HEK293 (cell line): Measurements from ENCODE around the gene CFAP70.

Source experiments
- CTCF ChIA-PET: fragments of 350-600 bp; formaldehyde crosslinking; extraction: SDS; loops from one replicate; lab custom pipeline; 2021; ENCODE audit warnings: antibody characterized with exemption; lab: Yijun Ruan, JAX
- POLR2A ChIA-PET: fragments of 300-600 bp; formaldehyde crosslinking; extraction: SDS; loops from one replicate; lab custom pipeline; 2020; ENCODE audit warnings: antibody characterized with exemption, inconsistent platforms; lab: Yijun Ruan, JAX
- H3K27ac ChIP-seq: fragments of 200-500 bp; sonication (Bioruptor generic); 2 replicates; pipeline ENCODE4 v1.5.1; 2014; ENCODE audit warnings: low read depth, low read length, control low read depth, inconsistent platforms; ENCODE audit errors: extremely low read depth
- H3K36me3 ChIP-seq, 2 experiments: fragments of 200-500 bp in 1 of 2; sonication (Bioruptor generic) in 1 of 2; 1 replicate in 1 of 2; 2 replicates in 1 of 2; pipeline ENCODE4 v1.5.1; 2014 to 2017; ENCODE audit warnings: inconsistent platforms in 2 of 2, low read length in 2 of 2; ENCODE audit not compliant: control insufficient read depth in 2 of 2, insufficient read depth in 1 of 2
- H3K4me1 ChIP-seq: fragments of 200-500 bp; sonication (Bioruptor generic); 2 replicates; pipeline ENCODE4 v1.5.1; 2014; ENCODE audit warnings: mild to moderate bottlenecking, low read length, inconsistent platforms; ENCODE audit not compliant: control insufficient read depth, insufficient read depth
- H3K4me3 ChIP-seq: 2 replicates; pipeline ENCODE4 v1.5.1; 2011; ENCODE audit warnings: low read depth, mild to moderate bottlenecking, control low read depth, low read length, moderate library complexity
- H3K9me3 ChIP-seq: fragments of 200-500 bp; sonication (Bioruptor generic); 2 replicates; pipeline ENCODE4 v1.5.1; 2014; ENCODE audit warnings: low read depth, low read length, inconsistent platforms; ENCODE audit not compliant: control insufficient read depth, insufficient read depth
- ELK4 ChIP-seq: IDR thresholded peaks from 2 replicates; pipeline ENCODE4 v1.6.1; 2011; ENCODE audit warnings: mild to moderate bottlenecking, low read depth, low read length, borderline replicate concordance
- KLF17 ChIP-seq: fragments of 450-650 bp; formaldehyde crosslinking; IDR thresholded peaks from 2 replicates; pipeline ENCODE4 v1.5.1; 2016; ENCODE audit warnings: missing biosample characterization, missing genetic modification characterization
- OSR2 ChIP-seq: fragments of 450-650 bp; formaldehyde crosslinking; IDR thresholded peaks from 2 replicates; pipeline ENCODE4 v1.5.1; 2016; ENCODE audit warnings: missing biosample characterization, missing genetic modification characterization
- TSHZ1 ChIP-seq: fragments of 450-650 bp; formaldehyde crosslinking; IDR thresholded peaks from 2 replicates; pipeline ENCODE4 v1.5.1; 2016; ENCODE audit warnings: missing biosample characterization, missing genetic modification characterization, borderline replicate concordance
- ZNF121 ChIP-seq: fragments of 450-650 bp; formaldehyde crosslinking; IDR thresholded peaks from 2 replicates; pipeline ENCODE4 v1.5.1; 2016; ENCODE audit warnings: missing biosample characterization, missing genetic modification characterization
- ZNF274 ChIP-seq, 2 experiments: fragments of 200-500 bp in 1 of 2; fragments of 450-650 bp in 1 of 2; sonication (Bioruptor generic) in 1 of 2; formaldehyde crosslinking in 1 of 2; IDR thresholded peaks; 2 replicates each; pipeline versions ENCODE4 v1.5.1 to v1.6.1; 2014 to 2016; ENCODE audit warnings: borderline replicate concordance in 1 of 2, inconsistent platforms in 1 of 2, low read length in 1 of 2, missing biosample characterization in 1 of 2, missing genetic modification characterization in 1 of 2
- ZNF335 ChIP-seq: fragments of 450-650 bp; formaldehyde crosslinking; conservative IDR thresholded peaks from 2 replicates; pipeline ENCODE4 v1.5.1; 2016; ENCODE audit warnings: missing biosample characterization, missing genetic modification characterization
- ZNF558 ChIP-seq: fragments of 450-650 bp; formaldehyde crosslinking; IDR thresholded peaks from 2 replicates; pipeline ENCODE4 v1.5.1; 2016; ENCODE audit warnings: missing biosample characterization, missing genetic modification characterization
- ZNF561 ChIP-seq: fragments of 450-650 bp; IDR thresholded peaks from 2 replicates; pipeline ENCODE4 v1.5.1; 2018; ENCODE audit warnings: missing biosample characterization, missing genetic modification characterization, borderline replicate concordance
- ZNF658 ChIP-seq: fragments of 450-650 bp; formaldehyde crosslinking; IDR thresholded peaks from 2 replicates; pipeline ENCODE4; 2016; ENCODE audit warnings: missing biosample characterization, missing genetic modification characterization
- TF ChIP-seq, protein P1 (sequence below): fragments of 450-650 bp; formaldehyde crosslinking; IDR thresholded peaks from 2 replicates; pipeline ENCODE4 v1.5.1; 2017; ENCODE audit warnings: missing biosample characterization, missing genetic modification characterization

Gene CFAP70

DNA sequence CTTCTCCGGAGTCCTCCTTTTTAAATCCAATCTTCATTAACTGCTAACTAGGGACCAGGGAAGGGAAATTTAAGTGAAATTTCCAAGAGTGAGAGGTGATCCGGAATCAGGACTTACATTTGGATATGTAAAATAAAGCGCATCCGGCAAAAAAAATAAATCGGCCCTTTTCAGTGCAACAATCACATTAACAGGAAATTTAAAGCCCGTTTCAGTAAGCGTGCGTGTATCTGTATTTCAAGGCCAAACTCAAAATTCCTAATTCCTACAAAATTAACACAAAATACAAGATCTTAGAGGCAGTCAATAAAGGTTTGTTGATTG lies 112.4 kb downstream of the CFAP70 start (continued):
- TF ChIP-seq TSHZ1 (no peak), ELK4 (no peak), ZNF658 (tag by site-specific recombination) (no peak), KLF17 (no peak), ZNF274 (IDR thresholded peaks at IDR 0.05; ENCODE audit: low read length) (no peak), ZNF274 (tag by site-specific recombination; IDR thresholded peaks at IDR 0.05; ENCODE audit: borderline replicate concordance) (no peak), OSR2 (tag by site-specific recombination) (no peak)
- TF ChIP-seq, protein P1, sequence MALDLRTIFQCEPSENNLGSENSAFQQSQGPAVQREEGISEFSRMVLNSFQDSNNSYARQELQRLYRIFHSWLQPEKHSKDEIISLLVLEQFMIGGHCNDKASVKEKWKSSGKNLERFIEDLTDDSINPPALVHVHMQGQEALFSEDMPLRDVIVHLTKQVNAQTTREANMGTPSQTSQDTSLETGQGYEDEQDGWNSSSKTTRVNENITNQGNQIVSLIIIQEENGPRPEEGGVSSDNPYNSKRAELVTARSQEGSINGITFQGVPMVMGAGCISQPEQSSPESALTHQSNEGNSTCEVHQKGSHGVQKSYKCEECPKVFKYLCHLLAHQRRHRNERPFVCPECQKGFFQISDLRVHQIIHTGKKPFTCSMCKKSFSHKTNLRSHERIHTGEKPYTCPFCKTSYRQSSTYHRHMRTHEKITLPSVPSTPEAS: no peak

- ChIA-PET POLR2A (interaction anchor here (0.6 to 4.2 kb wide), 4 partner anchors 76 to 342 kb away, joined by 3 to 21 read pairs (median 3); partner anchors contain the start of genes ECD and FAM149B1), CTCF (interaction anchor here (0.6 kb wide), 1 partner anchor 19 kb away, joined by 5 read pairs; no protein-coding TSS in a partner anchor)
- peak overlapping the region; percentile 91 for H3K4me3 ChIP-seq
- no peak overlapping the region; the same call in 1 of the 2 replicates for H3K27ac ChIP-seq
- no peak for TF ChIP-seq ZNF558
- TF ChIP-seq ZNF335 (tag by site-specific recombination): peak; percentile 61
- no peaks in the 10 kb centered on the region for H3K9me3 ChIP-seq
- H3K36me3 ChIP-seq: peaks cover 36 to 75% of the 10 kb centered on the region in 2 experiments
- peaks cover 2% of the 10 kb centered on the region; the same call in 1 of the 2 replicates for H3K4me1 ChIP-seq
Measured at GRCh38 chr10:73244866-73245477, 113.7 kb downstream of the CFAP70 start.

DNA sequence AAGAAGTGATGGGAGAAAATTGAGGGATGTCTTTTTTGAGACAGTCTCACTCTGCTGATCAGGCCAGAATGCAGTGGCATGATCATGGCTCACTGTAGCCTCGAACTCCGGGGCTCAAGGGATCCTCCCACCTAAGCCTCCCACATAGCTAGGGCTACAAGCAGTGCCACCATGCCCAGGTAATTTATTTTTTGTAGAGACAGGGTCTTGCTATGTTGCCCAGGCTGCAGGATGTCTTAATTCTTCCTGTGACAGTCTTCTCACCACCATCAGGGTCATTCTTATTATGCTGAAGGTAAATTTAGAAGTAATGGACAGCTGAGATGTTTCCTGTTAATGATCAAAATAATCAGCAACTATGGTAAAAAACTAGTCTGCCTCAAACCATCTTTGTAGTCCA lies 118.8 kb downstream of the CFAP70 start:
- POLR2A ChIA-PET: no interaction called here
- Histone ChIP-seq H3K36me3 (peaks cover 50 to 95% of the 10 kb centered on the region in 2 experiments), H3K4me1 (no peaks in the 10 kb centered on the region), H3K9me3 (no peaks in the 10 kb centered on the region), H3K27ac (no peak overlapping the region), H3K4me3 (no peak overlapping the region)
- CTCF ChIA-PET: interaction anchor here (0.9 kb wide), 1 partner anchor 24 kb away, joined by 3 read pairs; no protein-coding TSS in a partner anchor
- TF ChIP-seq ZNF561 (tag by site-specific recombination) (no peak), ZNF121 (tag by site-specific recombination) (peak; percentile 68; the same call in 1 of the 2 replicates)
